HG02970 (cell line): Measurements from ENCODE around the gene TMEM14A.

Experiments used
- ATAC-seq: cut with Tn5 transposase; IDR thresholded peaks from one replicate; pipeline ENCODE4 v1.9.1; 2021; ENCODE audit warnings: mild to moderate bottlenecking, moderate library complexity, moderate number of reproducible peaks; ENCODE audit not compliant: unreplicated experiment, low FRiP score

Gene TMEM14A

DNA sequence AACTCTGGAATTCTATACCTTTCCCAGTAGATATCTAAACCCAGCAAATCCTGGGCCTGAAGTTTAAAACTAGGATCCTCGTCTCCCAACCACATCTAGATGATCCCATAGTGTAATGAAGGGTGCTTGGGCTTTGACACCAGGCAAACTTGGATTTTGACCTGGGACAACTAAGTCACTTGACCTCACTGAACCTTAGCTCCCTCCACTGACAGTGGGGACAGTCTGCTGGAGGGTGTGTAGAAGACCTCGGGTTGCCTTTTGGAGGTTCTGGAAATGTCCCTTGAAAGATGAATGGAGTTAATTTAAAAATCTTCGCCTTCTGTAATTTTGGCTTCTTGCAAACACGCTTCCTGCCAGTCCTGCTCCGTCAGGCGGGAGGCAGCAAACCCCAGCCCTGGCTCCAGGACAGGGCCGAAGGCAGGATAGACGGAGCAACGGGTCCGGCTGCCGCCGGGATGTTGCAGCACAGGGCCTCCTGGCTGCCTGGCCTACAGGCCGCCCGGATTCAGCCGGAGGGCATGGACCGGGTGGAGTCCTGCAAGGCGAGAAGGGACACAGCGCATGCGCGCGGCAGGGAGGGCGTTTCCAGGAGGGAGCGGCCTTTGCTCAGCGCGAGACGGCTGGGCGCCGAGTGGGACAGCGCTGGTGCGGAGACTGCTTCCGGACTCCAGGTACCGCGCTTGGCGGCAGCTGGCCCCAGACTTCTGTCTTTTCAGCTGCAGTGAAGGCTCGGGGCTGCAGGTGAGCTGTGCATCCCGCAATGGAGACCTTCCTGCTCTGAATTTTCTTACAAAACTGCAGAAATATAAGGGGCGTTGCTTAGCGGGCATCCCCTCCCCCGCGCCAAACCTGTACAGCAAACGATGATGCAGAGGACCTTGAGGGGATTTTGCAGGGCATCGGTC is at the start of gene TMEM14A:
Gene TMEM14A, plus strand, starts transcription at position 612 of the 908 bp plus-strand sequence. CDS start 5,990 bp downstream, outside the sequence.
- ATAC-seq: peak; percentile 93

GRCh38 chr6:52621631-52622030 is 49.3 kb upstream of the TMEM14A start:
- ATAC-seq: no peak

- ATAC-seq: no peak
Measured at GRCh38 chr6:52622810-52623209, 48.1 kb upstream of the TMEM14A start.

DNA sequence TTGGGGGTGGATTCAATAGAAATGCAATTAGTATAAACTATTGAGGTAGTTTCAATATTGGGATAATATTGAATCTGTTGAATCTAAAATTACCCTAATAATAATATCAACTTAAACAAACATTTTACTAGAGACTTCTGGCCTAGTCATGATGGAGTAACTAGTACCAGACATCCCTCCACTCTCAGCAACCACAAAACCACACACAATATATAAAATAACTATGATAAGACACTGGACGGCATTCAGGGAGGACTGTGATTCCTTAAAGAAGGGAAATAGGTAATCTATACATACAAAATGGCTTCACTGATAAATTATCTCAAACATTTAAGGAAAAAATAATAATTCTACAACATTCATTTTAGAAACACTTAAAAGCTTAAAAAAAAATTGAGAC is 38.9 kb upstream of the TMEM14A start:
- ATAC-seq: no peak

GRCh38 chr6:52634211-52634610 is 36.7 kb upstream of the TMEM14A start:
- ATAC-seq: no peak

DNA sequence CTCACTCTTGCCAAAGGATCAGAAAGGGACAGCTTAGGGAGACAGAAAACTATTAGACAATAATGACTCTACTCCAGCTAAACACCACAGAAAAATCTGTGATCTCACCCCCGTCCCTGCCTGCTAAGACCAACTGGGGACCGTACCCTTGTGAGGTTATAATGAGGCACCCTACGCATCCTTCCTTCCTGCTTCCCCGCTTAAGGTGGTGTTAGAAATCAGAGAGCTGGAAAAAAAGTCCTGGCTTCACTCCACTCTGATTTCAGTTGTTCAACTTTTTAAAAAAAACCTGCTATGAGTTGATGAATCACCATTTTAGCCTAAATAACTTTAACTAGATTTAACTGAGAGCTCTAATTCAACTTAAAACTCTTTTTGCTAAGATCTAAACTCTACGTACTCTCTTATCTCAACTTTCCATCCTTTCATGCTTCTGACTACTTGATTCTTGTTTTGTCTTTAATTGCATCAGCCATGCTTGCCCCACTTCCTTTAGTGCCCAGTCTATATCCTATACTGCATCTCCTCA is 35.8 kb upstream of the TMEM14A start:
- no peak for ATAC-seq

DNA sequence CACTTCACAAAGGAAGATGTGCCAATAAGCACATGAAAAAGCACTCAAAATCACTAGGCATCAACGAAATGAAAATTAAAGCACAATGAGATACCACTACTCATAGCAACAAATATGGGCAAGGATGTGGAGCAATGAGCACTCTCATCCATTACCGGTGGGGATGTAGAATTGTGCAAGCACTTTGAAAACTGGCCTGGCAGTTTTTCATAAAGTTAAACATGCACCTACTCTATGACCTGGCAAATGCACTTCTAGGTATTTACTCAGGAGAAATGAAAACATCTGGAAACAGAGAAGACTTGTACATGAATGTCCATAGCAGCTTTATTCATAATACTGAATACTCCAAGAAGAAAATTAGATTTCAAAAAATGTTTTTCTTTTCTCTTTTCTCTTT is 34.1 kb upstream of the TMEM14A start:
- ATAC-seq: no peak

DNA sequence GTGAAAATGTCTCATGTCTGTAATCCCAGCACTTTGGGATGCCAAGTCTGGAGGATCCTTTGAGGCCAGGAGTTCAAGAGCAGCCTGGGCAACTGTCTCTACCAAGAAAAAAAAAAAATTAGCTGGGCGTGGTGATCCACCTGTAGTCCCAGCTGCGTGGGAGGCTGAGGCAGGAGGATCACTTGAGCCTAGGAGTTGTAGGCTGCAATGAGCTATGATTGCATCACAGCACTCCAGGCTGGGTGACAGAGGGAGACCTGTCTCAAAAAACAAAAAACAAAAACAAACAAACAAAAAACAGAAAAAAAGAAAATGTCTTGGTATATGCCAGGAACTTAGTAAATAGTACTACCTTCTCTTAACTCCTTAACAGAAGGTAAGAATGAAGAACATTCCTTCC is 31.4 kb upstream of the TMEM14A start:
- no peak for ATAC-seq

DNA sequence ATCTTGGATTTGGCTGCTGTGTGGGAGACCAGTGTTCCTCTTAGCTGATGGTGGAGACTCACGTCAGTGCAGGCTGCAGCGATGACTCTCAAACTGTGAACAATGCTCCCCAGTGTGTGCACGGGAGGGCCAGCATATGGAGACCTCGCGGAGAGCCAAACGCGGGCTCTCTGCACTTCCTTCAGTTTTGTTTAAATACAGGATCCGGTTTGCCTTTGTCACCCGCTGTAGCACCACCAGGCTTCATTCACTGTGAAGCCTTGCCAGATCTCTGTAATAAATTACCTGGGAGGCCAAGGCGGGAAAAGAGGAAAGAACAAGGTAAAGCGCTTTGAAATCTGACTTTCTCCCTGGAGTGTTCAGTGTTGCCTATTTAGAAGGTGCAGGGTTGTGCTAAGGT is 30.7 kb upstream of the TMEM14A start:
- ATAC-seq: no peak

DNA sequence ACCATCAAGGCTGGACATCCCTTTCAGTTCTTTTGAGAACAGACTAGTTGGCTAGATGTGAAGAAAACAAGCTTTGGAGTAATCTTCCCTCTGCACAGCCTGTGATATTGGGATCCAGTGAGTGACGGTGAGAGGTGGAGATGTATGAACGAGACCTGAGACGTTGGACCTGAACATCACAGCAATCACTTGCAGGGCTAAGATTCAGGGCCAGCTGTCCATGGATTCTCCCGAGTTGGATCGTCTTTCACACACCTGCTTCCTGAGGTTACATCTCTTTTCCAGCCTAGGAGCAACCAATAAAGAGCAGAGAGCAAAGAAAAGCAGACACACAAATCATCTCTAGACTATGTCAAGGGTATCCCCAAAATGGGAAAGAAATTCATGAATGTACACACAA is 30.0 kb upstream of the TMEM14A start:
- ATAC-seq: no peak

DNA sequence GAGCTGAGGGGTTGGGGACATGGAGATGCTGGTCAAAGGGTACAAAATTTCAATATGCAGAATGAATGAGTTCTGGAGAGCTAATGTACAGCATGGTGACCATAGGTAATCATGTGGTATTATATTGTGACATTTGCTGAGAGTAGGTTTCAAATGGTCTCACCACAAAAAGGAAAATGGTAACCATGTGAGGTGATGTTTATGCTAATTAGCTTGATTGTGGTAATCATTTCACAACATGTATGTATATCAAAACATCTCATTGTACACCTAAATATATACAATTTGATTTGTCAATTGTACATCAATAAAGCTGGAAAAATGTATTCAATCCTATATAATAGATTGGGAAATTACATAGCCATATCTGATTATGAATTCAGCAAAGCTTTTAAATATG is 29.5 kb upstream of the TMEM14A start:
- ATAC-seq: no peak

GRCh38 chr6:52641826-52642225 is 29.1 kb upstream of the TMEM14A start:
- ATAC-seq: no peak

GRCh38 chr6:52642368-52642767 is 28.5 kb upstream of the TMEM14A start:
- ATAC-seq: no peak

DNA sequence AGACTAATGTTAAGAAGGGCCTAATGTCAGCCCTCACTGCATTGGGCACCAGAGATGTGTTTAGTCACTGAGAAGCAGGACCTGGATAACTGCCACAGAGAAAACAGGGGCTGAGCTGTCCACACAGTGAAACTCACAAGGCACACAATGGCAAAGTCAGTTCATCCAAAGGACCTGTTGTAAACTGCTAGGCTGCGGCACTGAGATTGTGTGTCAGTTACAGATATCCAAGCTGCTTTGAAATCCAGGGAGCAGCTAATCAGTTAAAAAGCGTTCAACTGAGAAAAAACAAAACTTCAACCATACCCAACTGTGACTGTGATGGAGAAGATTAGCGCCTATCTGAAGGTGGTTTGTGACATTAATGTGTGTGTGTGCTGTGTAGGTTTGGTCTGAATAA is 27.8 kb upstream of the TMEM14A start:
- ATAC-seq: no peak

- no peak for ATAC-seq
Measured at GRCh38 chr6:52644253-52644652, 26.7 kb upstream of the TMEM14A start.

GRCh38 chr6:52645976-52646375 is 24.9 kb upstream of the TMEM14A start:
- ATAC-seq: no peak

DNA sequence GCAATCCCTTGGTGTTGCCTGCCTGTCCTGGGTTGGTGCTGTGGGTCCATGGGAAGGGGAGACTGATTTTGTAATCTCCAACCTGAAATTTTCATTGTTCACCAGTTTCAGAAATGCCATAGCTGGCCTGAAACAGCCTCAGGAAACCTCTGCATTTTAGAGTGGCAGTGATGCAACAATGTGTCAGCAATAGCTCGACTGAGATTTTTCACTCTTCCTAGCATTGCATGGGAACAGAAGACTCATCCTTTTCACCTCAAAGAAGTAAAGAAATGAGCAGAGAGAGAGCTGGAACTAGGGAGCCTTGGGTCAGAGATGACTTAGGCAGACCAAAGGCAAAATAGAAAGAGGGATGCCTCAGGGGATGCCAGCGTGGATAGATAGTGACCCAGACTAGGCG is 23.7 kb upstream of the TMEM14A start:
- no peak for ATAC-seq

- ATAC-seq: no peak
Measured at GRCh38 chr6:52649536-52650160, 21.3 kb upstream of the TMEM14A start.

DNA sequence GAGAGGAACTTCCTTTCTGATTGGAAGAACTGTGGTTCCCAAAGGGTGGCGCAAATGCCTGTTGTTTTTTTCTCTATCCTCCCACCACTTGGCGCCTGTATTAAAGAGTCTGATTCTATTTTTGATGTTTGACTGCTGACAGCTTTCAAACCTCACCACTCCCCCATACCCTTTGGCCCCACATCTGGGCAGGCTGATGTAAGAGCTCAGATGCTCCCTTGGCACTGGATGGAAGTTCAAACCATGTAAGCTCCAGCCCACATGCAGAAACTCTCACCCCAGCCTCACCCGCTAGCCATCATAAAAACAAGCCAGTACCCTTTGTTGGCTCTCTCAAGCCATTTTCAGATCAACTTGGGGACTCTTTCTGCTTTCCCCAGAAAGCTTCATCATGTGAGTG is 20.0 kb upstream of the TMEM14A start:
- no peak for ATAC-seq

DNA sequence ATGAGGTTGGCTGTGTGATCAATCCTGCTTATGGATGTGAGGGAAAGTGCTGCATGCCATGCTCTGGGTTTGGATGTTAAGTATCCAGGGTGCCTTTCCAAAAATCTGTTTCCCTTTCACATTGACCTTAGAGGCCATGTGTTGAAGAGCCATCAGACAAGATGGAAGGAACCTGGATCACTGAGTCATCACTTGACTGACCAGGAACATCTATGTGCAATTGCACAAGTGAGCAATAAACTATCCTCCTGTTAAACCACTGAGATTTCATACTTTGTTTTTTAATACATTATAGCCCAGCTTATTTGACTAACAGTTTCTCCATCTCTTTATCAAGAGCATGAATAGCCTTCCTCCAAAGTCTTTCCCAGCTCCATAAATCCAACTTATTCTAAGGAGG is 17.8 kb upstream of the TMEM14A start:
- ATAC-seq: no peak

DNA sequence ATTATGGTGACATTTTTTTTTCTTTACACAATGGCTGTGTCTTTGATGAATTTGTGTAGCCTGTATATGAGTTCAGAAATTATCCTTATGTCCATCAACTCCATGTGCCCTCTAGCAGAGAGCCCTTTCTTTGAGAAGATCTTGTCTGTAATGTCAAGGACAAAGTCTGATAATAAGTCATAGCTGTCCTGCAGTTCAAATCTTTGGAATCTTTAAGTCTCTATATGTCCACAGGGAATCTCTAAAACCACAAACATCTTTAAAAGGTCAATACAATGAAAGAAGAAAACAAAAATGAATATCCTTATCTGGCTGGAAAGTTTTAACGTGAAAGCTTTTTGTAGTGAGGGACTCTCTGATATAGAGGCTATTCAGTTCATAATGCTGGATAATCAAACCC is 16.9 kb upstream of the TMEM14A start:
- no peak for ATAC-seq

DNA sequence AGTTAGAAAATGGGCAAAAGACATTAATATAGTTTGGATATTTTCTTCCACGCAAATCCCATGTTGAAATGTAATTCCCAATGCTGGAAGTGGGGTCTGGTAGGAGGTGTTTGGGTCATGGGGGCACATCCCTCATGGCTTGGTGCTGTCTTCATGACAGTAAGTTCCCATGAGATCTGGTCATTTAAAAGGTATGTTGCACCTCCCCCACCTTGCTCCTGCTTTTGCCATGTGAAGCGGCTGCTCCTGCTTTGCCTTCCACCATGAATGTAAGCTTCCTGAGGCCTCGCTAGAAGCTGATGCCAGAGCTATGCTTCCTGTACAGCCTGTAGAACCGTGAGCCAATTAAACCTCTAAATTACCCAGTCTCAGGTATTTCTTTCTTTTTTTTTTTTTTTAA is 16.3 kb upstream of the TMEM14A start:
- no peak for ATAC-seq
